ENCODE data around the gene CENPX. TPM values are rescaled to one million over a fixed set of nuclear protein-coding genes. Genes with fewer than 3 reads are reported as not detected.

The CENPX gene
- total and polyA plus RNA-seq, 2 of the 13 experiments (the other 11 are each of a cell fraction or from before 2014, with no cell fraction given), result 92.7 to 170 TPM

GRCh38 chr17:82019690-82020571, 2.7 kb downstream of the CENPX start (continued):
- no peak for TF ChIP-seq ZNF142 (CRISPR knock-in tag; IDR thresholded peaks at IDR 0.05)
- no peak for TF ChIP-seq RNF219 (CRISPR knock-in tag; IDR thresholded peaks at IDR 0.05)
- no peak for TF ChIP-seq ZNF263 (CRISPR knock-in tag; IDR thresholded peaks at IDR 0.05)
- TF ChIP-seq SNAPC4 (CRISPR knock-in tag; IDR thresholded peaks at IDR 0.05), result 0 out of 2 replicates have a peak, but pooled peaks have one; percentile 52
- no peak for TF ChIP-seq JDP2 (CRISPR knock-in tag; IDR thresholded peaks at IDR 0.05; ENCODE audit: borderline replicate concordance)
- no peak for TF ChIP-seq FOXK1 (CRISPR knock-in tag; IDR thresholded peaks at IDR 0.05; ENCODE audit: borderline replicate concordance, low read depth)
- TF ChIP-seq ZNF224 (CRISPR knock-in tag; IDR thresholded peaks at IDR 0.05), result 0 out of 2 replicates have a peak, but pooled peaks have one; percentile 13
- no peak for TF ChIP-seq NFRKB (IDR thresholded peaks at IDR 0.05)
- no peak; the same call in 1 of the 2 replicates for TF ChIP-seq ZMYM2 (CRISPR knock-in tag; IDR thresholded peaks at IDR 0.05)
- no peak for TF ChIP-seq SCMH1 (CRISPR knock-in tag; IDR thresholded peaks at IDR 0.05; ENCODE audit: borderline replicate concordance)
- TF ChIP-seq ZNF431 (CRISPR knock-in tag; IDR thresholded peaks at IDR 0.05; ENCODE audit: borderline replicate concordance, low read depth), result no peak
- TF ChIP-seq PHF5A (CRISPR knock-in tag; IDR thresholded peaks at IDR 0.05; ENCODE audit: low read depth, unreplicated experiment), result peak; percentile 14
- no peak for TF ChIP-seq ZNF577 (CRISPR knock-in tag; IDR thresholded peaks at IDR 0.05; ENCODE audit: borderline replicate concordance, low read depth)
- TF ChIP-seq ZSCAN29 (CRISPR knock-in tag; conservative IDR thresholded peaks at IDR 0.05), result no peak
- no peak for TF ChIP-seq ZNF598 (CRISPR knock-in tag; IDR thresholded peaks at IDR 0.05; ENCODE audit: borderline replicate concordance)

Data from HepG2 (cell line).